CD4-positive, alpha-beta T cell treated with Interleukin-17A for 4 hours (primary cell): ENCODE measurements around the gene DNM3.
"Not testable (repeated sequence)": the region's sequence is repeated elsewhere in the genome, so short reads cannot be mapped to it uniquely, and the experiment has no call there.

Experiments used
- DNase-seq: peaks from one replicate; pipeline ENCODE4 v3.0.0-alpha.2; 2020; ENCODE audit warnings: mixed read lengths

DNM3 gene

DNA sequence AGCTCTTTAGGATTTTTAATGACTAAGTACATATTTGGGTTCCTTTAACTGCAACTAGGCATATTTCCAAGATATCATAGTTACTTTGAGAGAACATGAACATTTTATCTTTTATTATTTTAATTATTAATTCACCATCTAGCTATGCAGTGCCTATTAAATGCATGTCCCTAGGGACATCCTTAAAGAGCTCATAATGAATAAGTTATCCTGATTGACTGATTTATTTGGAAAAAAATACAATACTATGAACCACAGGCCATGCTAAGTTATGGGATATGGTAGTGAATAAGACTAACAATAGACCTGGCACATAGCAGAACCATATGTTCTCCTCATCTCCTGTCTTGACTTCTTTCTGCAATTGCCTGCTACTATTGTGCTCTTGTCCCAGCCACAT, 562.8 kb downstream of the DNM3 start:
- DNase-seq, result no peak

DNA sequence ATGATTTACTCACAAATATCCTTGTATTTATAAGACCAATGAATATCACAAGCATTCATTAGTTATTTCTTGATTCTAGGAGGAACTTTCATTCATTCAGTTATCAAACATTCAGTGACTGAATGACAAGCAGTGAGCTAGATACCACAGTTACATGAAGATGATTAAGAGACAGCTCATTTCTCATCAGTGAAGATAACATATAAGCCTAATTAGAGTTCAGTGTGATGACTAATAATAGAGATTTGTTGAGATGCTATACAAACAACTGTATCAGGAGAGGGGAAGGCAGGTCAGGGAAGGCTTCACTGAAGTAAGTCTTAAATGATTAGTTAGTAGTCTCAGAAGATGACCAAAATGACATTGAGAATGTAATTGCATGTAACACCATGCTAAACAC, 564.6 kb downstream of the DNM3 start:
- DNase-seq, result no peak

DNA sequence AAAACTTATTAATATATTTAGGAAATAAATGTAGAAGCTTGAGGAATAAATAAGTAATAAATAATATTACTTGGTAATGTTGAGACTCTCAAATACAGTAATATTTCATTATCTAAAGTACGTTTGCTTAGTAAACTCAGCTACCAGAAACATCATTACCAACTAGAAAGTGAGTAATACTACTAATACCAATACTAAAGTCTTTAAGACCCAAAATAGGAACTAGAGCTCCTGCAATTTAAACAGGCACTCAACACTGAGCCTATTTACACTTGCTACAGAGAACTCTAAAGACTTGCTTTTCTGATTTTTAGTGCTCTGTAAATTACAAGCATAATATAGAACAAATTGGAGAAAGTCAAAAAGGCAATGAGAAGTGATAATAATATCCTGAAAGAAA, 565.7 kb downstream of the DNM3 start:
- no peak for DNase-seq

- DNase-seq, result no peak
Measured at GRCh38 chr1:172408958-172409357, 567.7 kb downstream of the DNM3 start.

DNA sequence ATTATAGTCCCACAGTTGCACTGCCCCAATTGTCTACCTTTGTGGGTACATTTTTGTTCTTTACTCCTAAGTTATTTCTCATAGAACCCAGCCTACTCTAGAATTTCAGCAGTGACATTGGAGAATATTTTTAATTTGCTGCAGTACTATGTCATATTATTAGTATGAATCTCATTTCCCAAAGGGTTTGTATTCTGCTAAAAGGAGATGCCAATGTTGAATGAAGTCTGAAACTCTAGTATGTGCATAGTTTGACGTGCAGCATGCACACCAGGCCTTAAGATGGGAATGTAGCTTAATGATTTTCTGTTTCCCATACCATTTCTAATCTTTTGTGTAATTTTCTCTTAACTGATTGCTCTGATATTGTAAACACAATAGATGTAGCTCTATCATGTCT, 568.7 kb downstream of the DNM3 start:
- no peak for DNase-seq

- no peak for DNase-seq
Measured at GRCh38 chr1:172411791-172412338, 570.6 kb downstream of the DNM3 start.

GRCh38 chr1:172414331-172414730, 573.0 kb downstream of the DNM3 start:
- no peak for DNase-seq

GRCh38 chr1:172416496-172417035, 575.3 kb downstream of the DNM3 start:
- DNase-seq, result no peak

DNA sequence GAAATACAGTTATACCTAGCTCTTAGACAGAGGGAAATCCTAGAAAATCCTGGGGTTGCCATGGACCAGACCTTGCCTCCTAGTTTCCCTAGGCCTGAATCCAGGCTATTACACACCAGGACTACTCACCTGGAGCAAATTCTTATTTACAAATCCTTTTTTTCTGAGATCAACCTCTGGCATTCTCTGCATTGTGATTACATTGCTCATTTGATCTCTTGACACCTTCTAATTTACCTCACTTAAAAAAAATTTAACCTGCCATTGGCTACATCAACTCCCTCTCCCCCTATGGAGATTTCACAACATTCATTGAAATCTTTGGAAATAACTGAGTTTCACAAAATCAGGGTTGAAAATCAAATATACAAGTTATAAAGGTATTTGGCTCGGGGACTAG, 576.3 kb downstream of the DNM3 start:
- DNase-seq, result no peak

DNA sequence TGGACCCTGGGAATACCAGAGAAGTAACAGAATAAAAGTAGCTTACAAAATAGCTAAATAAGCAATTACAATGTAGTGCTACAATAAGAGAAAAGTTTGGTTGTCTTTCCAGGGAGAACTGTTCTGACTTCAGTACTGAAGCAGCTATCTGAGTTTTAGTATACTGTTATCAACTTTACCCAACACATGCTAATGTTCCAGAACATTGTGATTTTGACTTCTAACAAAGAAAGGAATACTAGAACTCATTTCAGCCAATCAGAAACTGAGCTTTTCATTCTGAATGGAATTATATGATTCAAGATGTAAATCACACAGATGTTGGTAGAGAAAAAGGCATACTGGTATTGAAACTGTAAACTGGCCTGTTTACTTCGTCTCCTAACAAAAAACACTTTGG, 579.1 kb downstream of the DNM3 start, which contains the start of gene C1orf105:
C1orf105 (plus strand) TSS at position 301 of the 400 bp plus-strand sequence. CDS start 201 bp downstream, outside the sequence.
- DNase-seq, result no peak

- DNase-seq, result no peak
Measured at GRCh38 chr1:172421974-172422604, 580.8 kb downstream of the DNM3 start.

- no peak for DNase-seq
Measured at GRCh38 chr1:172423336-172423735, 582.0 kb downstream of the DNM3 start.

DNA sequence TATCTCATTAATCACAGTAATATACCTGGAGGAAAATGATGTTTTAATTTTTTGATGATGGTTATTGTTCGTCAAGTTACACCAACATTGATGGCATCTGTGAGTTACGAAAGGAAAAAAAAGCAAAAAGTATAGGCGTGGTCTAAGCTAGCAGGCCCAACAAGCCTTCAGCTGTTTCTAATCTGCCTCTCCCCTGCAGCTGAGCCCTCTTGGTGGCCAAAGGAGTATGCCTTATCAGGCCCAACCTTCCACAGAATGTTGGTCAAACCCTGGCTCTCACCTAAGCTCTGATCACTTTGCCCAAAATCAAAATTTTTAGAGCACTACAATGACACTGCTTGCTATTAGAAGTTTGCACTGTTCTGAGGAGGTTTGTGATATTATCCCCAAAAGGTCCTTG, 584.0 kb downstream of the DNM3 start:
- DNase-seq, result no peak

DNA sequence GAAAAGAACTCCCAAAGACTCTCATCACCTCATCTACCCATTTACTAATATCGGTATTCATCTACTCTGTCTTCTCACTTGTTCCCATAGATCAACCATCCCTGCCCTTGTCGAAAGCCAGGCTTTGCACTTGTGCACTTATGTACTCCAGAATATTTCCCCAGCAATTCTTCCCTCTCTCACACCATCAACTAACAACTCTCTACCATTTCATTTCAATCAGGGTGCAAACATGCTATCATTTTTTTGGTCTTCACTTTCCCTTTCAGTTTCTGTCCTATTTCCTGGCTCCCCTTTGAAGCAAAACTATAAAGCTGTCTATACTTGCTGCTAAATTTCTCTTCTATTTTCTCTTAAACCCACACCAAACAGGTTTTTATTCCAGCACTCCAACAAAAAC, 585.9 kb downstream of the DNM3 start:
- DNase-seq, result no peak

- peak; percentile 68 for DNase-seq
Measured at GRCh38 chr1:172429331-172430127, 588.2 kb downstream of the DNM3 start.

DNA sequence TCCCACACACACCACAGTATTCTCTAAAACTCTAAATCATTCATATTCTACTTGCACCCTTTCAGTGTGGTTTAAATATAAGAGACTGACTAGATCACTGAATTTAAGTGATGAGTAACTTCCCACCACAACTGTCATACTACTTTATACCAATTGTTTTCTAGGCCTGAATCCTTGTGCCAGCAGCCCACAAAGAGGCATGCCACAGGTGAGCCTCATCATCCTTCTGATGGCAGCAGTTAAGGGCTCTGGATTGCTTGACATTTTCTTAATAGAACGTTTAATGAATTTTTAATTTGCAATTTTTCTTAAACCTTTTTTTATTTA, 588.8 kb downstream of the DNM3 start:
- no peak for DNase-seq

DNA sequence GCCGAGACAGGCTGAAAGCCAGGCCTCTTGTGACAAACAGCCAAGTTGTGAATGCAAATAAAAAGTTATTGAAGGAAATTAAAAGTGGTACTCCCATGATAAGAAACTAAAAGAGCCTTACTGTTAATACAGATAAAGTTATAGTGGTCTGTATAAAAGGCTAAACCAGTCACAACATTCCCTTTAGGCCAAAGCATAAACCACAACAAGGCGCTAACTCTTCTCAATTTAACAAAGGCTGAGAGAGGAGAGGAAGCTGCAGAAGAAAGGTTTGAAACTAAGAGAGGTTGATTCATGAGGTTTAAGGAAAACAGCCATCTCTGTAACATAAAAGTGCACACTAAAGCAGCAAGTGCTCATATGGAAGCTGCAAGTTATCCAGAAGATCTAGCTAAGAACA, 589.9 kb downstream of the DNM3 start:
- DNase-seq, result peak; percentile 23

DNA sequence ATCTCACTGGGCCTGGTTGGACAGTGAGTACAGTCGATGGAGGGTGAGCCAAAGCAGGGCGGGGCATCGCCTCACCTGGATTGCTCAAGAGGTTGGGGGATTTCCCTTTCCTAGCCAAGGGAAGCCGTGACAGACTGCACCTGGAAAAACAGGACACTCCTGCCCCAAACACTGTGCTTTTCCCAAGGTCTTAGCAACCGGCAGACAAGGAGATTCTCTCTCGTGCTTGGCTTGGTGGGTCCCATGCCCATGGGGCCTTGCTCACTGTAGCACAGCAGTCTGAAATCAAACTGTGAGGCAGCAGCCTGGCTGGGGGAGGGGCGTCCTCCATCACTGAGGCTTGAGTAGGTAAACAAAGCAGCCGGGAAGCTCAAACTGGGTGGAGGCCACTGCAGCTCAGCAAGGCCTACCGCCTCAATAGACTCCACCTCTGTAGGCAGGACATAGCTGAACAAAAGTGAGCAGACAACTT, 590.5 kb downstream of the DNM3 start:
- peak; percentile 78 for DNase-seq

GRCh38 chr1:172437183-172437582, 595.9 kb downstream of the DNM3 start:
- not testable (repeated sequence) for DNase-seq

GRCh38 chr1:172442404-172442803, 601.1 kb downstream of the DNM3 start:
- no peak for DNase-seq

- no peak for DNase-seq
Measured at GRCh38 chr1:172442843-172443565, 601.7 kb downstream of the DNM3 start.

DNA sequence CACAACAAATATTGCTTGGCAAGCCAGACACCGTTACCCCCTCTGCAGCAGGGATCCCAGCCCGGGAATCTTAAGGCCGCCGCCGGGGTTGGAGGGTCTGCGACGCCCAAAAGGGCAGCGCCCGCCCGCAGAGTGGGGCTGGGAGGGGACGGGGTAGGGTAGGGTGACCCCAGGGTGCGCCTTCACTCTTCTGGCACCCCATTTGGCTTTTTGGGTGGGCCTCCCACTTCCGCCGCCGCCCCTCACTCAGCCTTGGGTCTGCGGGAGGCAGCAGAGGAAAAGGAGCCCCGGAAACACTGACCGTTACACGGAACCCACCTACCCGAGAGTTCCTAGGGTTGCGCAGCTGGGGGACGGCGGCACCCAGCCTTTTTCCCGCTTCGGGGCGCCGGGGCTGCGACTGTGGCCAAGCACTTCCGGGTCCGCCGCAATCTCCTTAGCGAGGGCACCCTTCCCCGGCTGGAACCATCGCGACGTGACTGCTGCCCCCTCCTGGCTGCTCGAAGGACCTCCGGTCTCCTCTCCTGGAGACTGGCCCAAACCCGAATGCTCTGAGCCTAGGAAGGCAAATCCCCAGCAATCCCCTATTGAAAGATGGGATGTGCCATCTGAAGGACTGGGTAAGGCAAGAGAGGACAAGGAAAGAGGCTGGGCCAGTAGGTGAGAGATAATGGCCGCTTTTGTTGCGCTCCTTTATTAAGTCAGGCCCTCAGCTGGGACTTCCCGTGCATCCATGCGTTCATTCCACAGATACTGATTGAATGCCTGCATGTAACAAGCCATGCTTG, 602.6 kb downstream of the DNM3 start, which contains the start of gene PIGC:
PIGC (minus strand) TSS at position 404 of the 788 bp plus-strand sequence. CDS start 1,447 bp downstream, outside the sequence.
- DNase-seq, result peak; percentile 95
